ENCODE data around the gene USH2A.

USH2A gene

GRCh38 chr1:215669806-215670491 is 753.3 kb downstream of the USH2A start:
- DNase-seq, result no peak

GRCh38 chr1:215667761-215668160 is 755.5 kb downstream of the USH2A start:
- no peak for DNase-seq

- no peak for DNase-seq
Measured at GRCh38 chr1:215665215-215665614, 758.0 kb downstream of the USH2A start.

- no peak for DNase-seq
Measured at GRCh38 chr1:215661033-215661432, 762.2 kb downstream of the USH2A start.

- no peak for DNase-seq
Measured at GRCh38 chr1:215660259-215660658, 763.0 kb downstream of the USH2A start.

GRCh38 chr1:215657047-215657446 is 766.2 kb downstream of the USH2A start:
- DNase-seq, result no peak

GRCh38 chr1:215652371-215652770 is 770.9 kb downstream of the USH2A start:
- no peak for DNase-seq

- DNase-seq, result no peak
Measured at GRCh38 chr1:215651867-215652266, 771.4 kb downstream of the USH2A start.

- no peak for DNase-seq
Measured at GRCh38 chr1:215650446-215651149, 772.6 kb downstream of the USH2A start.

GRCh38 chr1:215648957-215649356 is 774.3 kb downstream of the USH2A start:
- no peak for DNase-seq

- DNase-seq, result no peak
Measured at GRCh38 chr1:215647738-215648137, 775.5 kb downstream of the USH2A start.

GRCh38 chr1:215645861-215646260 is 777.4 kb downstream of the USH2A start:
- no peak for DNase-seq

GRCh38 chr1:215645182-215645581 is 778.1 kb downstream of the USH2A start:
- no peak for DNase-seq

- DNase-seq, result no peak
Measured at GRCh38 chr1:215643592-215644321, 779.5 kb downstream of the USH2A start.

GRCh38 chr1:215640429-215641148 is 782.7 kb downstream of the USH2A start:
- DNase-seq, result no peak

- no peak for DNase-seq
Measured at GRCh38 chr1:215637041-215637573, 786.1 kb downstream of the USH2A start.

- DNase-seq, result no peak
Measured at GRCh38 chr1:215636258-215636965, 786.8 kb downstream of the USH2A start.

- DNase-seq, result no peak
Measured at GRCh38 chr1:215635827-215636226, 787.4 kb downstream of the USH2A start.

GRCh38 chr1:215631489-215631888 is 791.8 kb downstream of the USH2A start:
- no peak for DNase-seq

GRCh38 chr1:215631040-215631439 is 792.2 kb downstream of the USH2A start:
- DNase-seq, result no peak

GRCh38 chr1:215625949-215626348 is 797.3 kb downstream of the USH2A start:
- no peak for DNase-seq

- no peak for DNase-seq
Measured at GRCh38 chr1:215623162-215623561, 800.1 kb downstream of the USH2A start.

Measured in NCI-H524 treated with DMSO at 0.1 percent for 48 hours (cell line).